ENCODE data around the gene KCNJ10. TPM values are rescaled to one million over a fixed set of nuclear protein-coding genes. Genes with fewer than 3 reads are reported as not detected.
"Not testable (repeated sequence)": the region's sequence is repeated elsewhere in the genome, so short reads cannot be mapped to it uniquely, and the experiment has no call there.

Gene KCNJ10
- polyA plus RNA-seq (ENCODE audit: insufficient read length in 3 of 3), result 10 to 100 TPM; 28.0 to 33.3 (median 29.1) TPM

DNA sequence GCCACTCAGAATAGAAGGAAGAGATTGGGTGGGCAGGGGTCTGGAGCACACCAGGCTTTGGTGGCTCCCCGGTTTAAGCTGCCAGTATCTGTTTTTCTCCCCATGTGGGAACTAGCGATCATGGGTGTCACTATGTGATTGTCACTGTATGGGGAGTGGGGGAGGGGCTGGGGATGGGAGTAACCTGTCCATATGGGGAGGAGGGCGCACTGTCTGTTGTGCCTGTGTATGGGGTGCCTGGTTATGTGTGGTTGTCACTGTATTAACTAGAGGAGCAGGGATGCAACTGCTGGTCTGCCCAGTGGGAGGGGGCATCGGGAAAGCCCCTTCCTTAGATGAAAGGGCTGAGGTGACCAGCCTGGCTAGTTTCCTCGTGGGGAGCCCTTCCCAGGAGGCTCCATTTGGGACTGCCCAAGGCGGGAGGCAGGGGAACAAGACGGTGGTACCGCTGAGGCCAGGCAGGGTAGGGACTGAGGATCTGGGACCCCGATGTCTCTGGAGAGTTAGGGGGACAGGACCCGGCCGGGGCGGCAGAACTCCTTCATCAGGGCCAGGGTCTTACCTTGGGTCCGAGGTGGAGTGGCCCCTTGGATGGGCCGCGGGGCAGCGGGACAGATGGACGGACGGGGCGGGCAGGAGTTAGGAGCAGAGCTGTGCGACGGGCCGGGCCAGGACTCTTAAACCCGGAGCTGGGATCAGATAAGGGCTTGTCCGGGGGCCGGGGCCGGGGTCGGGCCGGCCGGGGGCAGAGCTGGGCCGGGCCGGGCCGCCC is at the start of gene KCNJ10:
TSS of gene KCNJ10 (minus strand) at position 701 of the 772 bp plus-strand sequence. CDS start 27,628 bp downstream, outside the sequence.
- no peak for DNase-seq (ENCODE audit: low read depth in 3 of 3, low spot score in 2 of 3)

- no peak for DNase-seq (ENCODE audit: low read depth in 3 of 3, low spot score in 2 of 3)
Observed at GRCh38 chr1:160118928-160119327, 49.0 kb upstream of the KCNJ10 start.

DNA sequence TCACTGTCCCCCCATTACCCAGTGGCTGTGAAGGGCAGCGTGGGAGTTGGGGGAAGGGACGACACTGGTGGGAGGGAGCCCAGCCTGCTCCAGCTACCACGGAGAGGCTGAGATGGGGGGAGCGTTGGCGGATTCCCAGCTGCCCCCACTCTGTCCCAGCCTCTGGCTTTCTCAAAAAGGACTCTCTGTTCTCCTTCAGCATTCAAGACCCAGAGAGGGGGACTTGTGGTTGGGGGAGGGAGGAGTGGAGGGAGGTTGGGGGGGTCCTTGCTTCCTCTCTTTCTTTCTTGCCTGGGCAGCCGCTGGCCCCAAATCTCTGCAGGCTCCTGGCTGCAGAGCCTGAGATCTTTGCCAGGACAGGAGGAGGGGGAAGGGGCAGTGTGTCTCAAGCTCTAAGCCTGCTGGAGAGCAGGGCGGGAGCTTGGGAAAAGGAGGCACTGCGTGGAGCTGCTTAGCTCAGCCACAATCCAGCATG is 47.8 kb upstream of the KCNJ10 start:
- DNase-seq (ENCODE audit: low read depth in 3 of 3, low spot score in 2 of 3), result no peak

GRCh38 chr1:160117300-160117699 is 47.3 kb upstream of the KCNJ10 start:
- no peak for DNase-seq (ENCODE audit: low read depth in 3 of 3, low spot score in 2 of 3)

DNA sequence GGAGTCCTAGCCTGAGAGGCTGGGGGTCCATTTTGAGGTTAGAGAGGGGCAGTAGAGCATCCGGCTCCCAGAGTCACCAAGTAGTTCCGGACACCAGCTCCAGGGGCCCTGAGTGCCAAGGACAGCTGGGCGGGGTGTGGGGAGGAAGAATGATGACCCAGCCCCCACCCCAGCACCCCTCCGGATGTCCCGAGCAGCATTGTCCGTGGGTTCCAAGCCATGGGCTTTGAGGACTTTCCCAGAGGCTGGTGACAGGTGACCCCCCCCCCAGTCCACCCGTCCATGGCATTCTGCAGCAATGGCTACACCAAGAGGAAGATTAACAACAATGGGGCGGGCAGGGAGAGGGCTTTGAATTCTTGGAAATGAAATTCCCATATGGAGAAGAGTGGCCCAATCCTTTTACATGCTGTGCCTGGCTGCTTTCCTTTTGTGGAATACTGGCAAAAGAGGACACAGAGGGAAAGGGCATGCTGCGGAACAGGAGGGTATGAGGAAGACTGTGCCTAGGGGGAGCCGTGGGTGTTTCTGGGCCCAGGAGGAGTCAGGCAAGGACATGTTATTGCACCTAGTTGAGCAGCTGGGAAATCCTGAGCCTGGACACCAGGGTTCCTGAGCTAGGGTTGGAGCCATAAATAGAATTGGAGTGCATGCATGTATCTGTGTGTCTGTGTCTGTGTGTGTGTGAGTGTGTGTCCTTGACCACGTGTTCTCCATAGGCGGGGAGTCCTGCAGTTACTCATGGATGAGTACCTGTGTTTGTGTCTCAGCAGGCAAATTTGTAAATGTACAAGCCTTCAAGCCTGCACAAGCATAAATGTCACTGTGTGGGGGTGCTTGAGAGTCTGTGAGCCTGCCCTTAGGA is 46.6 kb upstream of the KCNJ10 start:
- DNase-seq (ENCODE audit: low read depth in 3 of 3, low spot score in 2 of 3), result no peak

DNA sequence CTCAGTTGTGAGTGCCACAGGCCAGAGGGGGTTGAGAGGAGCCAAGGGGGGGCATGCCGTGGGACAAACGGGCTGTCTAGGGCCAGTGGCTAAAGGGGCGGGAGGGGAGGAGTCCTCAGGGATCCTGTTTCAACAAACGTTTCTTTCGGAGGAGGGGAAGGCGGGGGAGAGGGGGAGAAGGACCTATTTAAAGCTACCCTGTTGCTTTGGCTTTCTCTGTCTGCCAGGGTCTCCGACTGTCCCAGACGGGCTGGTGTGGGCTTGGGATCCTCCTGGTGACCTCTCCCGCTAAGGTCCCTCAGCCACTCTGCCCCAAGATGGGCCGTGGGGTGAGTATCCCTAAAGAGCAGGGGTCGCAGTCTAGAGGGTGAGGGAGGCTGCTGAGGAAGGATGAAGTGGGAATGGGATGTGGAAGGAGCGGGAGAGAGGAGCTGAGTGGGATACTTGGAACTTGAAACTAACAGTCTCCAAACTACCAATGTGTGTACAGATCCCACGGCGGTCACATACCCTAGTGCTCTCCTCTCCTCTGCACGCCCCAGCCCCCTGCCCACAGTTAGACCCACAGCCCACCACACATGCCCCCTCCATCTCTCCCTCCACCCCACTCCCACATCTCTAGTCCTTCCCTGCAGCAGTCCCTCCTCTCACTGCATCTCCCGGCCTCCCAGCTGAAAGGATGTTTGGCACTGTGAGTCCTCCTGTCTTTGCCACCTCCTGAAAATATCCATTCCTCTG is 45.8 kb upstream of the KCNJ10 start, which contains the start of gene ATP1A2:
TSS of gene ATP1A2 (plus strand) at position 215 of the 738 bp plus-strand sequence. CDS start at position 318, 103 bp downstream.
- no peak for DNase-seq (ENCODE audit: low read depth in 3 of 3, low spot score in 2 of 3)

DNA sequence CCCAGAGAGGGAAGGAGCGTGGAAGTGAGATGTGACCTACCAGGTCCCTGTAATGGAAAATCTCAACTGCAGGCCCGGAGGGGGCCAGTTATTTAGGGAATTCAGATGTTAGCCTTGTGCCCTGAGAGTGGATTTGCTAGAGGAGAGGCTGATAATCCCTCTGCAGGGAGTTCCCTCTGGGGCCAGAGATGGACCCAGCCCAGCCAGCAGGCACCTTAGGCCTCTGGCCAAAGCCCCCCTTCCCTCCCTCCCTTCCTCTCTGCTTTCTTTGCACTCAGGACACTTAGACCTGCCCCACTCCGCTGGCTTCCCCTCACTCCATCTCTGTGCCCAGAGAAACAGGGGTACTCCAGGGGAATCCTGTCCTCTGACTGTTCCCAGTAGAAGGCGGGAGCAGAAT is 44.1 kb upstream of the KCNJ10 start:
- no peak for DNase-seq (ENCODE audit: low read depth in 3 of 3, low spot score in 2 of 3)

DNA sequence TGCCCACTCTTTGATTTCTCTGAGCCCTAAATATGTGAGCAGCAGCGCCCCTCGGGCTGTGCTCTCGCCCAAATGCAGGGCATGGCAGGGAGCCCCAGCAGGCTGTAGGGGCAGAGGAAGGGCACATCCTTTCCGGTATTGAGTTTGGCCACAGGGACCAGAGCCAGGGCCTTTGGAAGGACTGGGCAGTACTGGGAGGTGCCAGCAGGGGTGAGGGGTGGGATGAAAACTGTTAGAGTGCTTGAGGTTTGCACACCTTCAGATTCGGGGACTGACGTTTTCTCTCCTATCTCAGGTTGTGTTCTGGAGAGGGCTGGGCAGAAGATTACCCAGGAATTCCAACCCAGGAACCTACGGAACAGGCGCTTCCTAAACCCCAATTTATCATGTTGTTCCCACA is 43.4 kb upstream of the KCNJ10 start:
- no peak for DNase-seq (ENCODE audit: low read depth in 3 of 3, low spot score in 2 of 3)

DNA sequence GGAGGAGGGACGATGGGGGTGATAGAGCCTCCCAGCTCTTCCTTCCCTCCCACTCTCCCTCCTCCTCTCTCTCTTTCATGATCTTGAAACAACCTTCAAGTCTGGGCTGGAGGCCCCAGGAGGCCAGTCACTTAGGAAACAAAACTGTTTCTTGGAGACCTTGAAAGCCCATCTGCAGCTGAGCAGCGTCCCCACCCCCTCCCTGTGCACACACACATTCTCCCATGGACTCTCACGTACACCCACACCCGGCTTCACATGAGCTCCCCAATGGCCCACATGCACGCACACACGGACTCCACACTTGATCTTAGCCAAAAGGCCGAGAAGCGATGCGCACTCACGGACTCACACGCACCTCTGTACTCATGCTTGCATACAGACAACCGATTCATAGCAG is 42.4 kb upstream of the KCNJ10 start:
- DNase-seq (ENCODE audit: low read depth in 3 of 3, low spot score in 2 of 3), result no peak

GRCh38 chr1:160111462-160111861 is 41.5 kb upstream of the KCNJ10 start:
- not testable (repeated sequence) for DNase-seq (ENCODE audit: low read depth in 3 of 3, low spot score in 2 of 3)

DNA sequence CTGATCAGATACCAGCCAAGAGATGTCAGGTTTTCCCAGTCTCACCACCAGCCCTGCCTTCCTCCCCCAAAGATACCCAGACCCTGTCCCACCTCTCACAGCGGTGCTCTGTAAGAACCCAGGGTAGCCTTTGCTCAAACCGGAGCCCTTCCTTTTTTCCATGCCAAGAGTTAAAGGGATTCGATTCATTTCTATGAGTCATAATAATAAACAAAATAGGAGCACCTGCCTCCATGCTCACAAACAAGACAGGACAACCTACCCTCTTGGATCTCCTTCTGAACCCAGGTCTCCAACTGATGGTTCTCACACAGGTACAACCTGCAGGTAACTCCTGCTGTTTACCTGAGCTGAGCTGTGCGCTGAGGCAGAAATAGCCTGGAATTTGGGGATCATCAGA is 39.7 kb upstream of the KCNJ10 start:
- no peak for DNase-seq (ENCODE audit: low read depth in 3 of 3, low spot score in 2 of 3)

DNA sequence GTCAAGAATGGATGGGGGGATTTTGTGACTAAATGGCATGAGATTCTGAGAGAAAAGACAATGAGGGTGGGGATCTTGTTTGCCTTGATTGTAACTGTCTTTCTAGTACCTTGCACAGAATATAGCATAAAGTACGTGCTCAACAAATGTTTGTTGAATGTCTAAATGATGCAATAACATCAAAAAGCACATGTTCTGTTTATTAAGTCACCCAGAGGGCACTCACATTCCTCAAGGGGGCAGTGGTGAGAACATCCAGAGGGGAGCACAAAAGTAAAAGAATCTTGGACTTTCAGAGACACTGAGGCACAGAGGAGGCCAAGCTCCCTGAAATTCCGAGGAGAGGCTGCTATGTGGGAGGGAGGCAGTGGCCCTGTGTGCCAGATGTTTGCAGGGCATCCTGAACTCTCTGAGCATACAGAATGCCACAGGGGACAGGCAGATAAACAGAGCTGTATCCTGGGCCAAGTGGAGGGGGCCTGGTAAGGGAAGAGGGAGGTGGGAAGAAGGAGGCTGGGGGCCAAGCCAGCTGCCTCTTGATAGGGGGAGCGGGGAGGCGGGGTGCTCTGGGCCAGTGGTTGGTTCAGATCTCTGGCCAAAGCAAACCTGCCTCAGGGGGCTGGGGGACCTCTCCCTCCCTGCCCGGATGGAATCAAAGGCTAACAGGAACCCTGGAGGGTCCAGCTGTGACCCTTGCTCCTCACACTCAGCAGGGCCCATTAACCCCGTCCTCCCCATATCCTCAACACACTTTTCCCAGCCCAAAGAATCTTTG is 39.1 kb upstream of the KCNJ10 start:
- DNase-seq (ENCODE audit: low read depth in 3 of 3, low spot score in 2 of 3), result no peak

DNA sequence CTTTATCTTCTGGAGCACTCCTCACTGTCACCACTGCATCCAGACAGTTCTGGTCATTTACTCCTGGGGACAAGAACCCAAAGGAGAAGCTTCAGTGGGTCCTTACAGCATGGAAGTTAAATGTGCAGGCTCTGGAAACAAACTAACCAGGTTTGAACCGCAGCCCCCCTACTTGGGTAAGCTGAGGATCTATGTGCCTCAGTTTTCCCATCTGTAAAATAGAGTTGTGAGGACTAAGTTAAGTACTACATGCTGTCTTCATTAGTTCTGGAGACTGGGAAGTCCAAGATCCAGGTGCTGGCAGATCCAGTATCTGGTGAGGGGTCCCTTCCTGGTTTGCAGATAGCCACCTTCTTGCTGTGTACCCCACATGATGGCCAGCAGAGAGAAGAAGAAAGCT is 37.6 kb upstream of the KCNJ10 start:
- DNase-seq (ENCODE audit: low read depth in 3 of 3, low spot score in 2 of 3), result no peak

DNA sequence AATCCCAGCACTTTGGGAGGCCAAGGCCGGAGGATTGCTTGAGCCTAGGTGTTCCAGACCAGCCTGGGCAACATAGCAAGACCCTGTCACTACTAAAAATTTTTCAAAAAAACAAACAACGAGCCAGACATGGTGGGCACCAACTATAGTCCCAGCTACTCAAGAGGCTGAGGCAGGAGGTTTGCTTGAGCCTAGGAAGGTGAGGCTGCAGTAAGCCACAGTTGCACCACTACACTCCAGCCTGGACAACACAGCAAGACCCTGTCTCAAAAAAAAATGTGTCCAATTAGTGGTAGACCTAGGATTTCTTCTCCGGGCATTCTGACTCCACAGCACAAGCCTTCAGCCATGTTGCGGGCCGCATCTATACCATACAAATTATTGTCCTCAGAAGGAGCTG is 35.2 kb upstream of the KCNJ10 start:
- DNase-seq (ENCODE audit: low read depth in 3 of 3, low spot score in 2 of 3), result no peak

GRCh38 chr1:160104486-160104885 is 34.5 kb upstream of the KCNJ10 start:
- DNase-seq (ENCODE audit: low read depth in 3 of 3, low spot score in 2 of 3), result no peak

GRCh38 chr1:160103658-160104408 is 33.9 kb upstream of the KCNJ10 start:
- DNase-seq (ENCODE audit: low read depth in 3 of 3, low spot score in 2 of 3), result no peak

GRCh38 chr1:160101717-160102522 is 32.0 kb upstream of the KCNJ10 start:
- no peak for DNase-seq (ENCODE audit: low read depth in 3 of 3, low spot score in 2 of 3)

- peak in 1 of 3 donors; percentile 69 for DNase-seq (ENCODE audit: low read depth in 3 of 3, low spot score in 2 of 3)
Observed at GRCh38 chr1:160101037-160101716, 31.2 kb upstream of the KCNJ10 start.

Data from right renal cortex interstitium (tissue), 3 donors.